HG02852 (cell line): Measurements from ENCODE around the gene COX15.
"Not testable (repeated sequence)": the region's sequence is repeated elsewhere in the genome, so short reads cannot be mapped to it uniquely, and the experiment has no call there.

Experiments
- ATAC-seq: cut with Tn5 transposase; IDR thresholded peaks from one replicate; pipeline ENCODE4 v1.9.1; 2021; ENCODE audit warnings: mild to moderate bottlenecking, moderate library complexity; ENCODE audit not compliant: unreplicated experiment

COX15 gene

DNA sequence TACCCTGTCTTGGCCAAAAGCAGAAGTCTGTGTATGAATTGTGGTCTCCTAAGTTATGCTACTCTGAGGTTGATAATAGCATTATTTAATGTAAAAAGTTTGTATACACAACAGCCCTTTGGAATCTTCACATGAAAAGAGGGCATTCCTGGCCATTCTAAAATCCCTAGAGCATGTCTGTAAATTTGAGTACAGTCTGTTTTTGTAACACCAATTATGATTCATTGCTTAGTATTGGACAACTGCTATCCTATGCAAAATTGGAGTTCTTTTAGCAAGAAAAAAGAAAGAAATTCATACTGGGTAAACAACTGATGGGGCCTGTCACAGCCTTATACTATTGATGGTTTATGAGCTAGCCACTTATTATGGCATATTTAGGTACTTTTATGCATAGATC, 10.3 kb upstream of the COX15 start:
- no peak for ATAC-seq

DNA sequence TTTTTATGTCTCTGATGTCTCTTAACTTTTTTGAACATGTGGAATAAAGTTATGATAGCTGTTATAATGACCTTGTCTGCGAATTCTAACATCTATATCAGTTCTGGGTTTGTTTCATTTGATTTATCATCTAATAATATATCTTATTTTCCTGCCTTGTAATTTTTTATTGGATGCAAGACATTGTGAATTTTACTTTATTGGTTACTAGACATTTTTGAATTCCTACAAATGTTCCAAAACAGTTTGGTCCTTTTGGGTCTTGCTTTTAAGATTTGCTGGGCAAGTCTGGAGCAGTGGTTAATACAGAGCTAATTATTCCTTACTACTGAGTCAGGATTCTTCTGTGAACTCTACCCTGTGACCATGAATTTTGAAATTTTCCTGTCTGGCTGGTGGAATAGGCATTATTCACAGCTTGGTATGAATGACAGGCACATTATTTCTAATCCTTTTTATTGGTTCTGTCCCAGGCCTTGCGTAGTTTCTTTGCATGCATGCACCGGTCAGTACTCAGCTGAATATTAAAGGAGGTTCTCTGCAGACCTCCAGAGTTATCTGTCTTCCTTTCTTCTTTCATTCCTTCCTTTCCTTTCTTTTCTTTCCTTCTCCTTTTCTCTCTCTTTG, 9.1 kb upstream of the COX15 start:
- ATAC-seq = no peak

DNA sequence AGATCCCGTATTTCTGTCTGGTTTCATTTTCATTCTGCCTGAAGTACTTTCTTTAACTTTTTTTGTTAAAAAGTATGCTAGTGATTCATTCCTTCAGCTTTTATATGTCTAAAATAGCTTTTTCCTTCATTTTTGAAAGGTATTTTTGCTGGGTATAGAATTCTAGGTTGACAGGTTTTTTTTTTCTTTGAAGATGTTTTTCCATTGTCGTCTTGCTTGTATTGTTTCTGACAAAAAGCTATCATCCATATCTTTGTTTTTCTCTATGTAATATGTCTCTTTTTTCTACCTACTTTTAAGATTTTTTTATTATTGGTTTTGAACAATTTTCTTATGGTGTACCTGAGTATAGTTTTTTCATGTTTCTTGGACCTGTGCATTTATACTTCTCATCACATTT, 8.3 kb upstream of the COX15 start:
- ATAC-seq = no peak

DNA sequence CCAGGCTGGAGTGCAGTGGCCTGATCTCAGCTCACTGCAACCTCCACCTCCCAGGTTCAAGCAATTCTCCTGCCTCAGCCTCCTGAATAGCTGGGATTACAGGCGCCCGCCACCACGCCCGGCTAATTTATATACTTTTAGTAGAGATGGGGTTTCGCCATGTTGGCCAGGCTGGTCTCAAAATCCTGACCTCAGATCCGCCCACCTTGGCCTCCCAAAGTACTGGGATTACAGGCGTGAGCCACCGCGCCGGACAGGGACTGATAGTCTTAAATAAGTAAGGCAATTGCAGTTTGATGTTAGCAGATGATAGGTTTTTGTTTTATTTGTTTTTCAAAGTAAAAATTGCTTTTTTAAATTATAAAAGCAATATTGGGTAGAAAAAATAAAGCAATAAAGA, 2.2 kb upstream of the COX15 start:
- not testable (repeated sequence) for ATAC-seq

DNA sequence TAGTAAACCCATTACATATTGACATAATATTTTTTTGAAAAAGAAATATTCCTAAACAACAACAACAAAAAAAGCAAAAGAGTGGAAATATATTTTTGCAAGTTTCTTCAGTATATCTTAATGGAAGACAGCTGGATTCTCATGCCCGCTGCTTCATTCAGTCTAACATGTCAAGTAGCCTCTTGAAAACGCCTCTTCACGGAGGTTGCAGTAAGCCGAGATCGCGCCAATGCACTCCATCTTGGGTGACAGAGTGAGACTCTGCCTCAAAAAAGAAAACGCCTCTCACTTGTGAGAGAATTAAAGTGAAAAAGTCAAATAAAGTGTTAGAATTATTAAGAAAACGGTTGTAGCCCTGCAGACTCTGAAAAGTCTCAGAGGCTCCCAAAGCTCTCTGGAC, 1.4 kb upstream of the COX15 start:
- no peak for ATAC-seq

DNA sequence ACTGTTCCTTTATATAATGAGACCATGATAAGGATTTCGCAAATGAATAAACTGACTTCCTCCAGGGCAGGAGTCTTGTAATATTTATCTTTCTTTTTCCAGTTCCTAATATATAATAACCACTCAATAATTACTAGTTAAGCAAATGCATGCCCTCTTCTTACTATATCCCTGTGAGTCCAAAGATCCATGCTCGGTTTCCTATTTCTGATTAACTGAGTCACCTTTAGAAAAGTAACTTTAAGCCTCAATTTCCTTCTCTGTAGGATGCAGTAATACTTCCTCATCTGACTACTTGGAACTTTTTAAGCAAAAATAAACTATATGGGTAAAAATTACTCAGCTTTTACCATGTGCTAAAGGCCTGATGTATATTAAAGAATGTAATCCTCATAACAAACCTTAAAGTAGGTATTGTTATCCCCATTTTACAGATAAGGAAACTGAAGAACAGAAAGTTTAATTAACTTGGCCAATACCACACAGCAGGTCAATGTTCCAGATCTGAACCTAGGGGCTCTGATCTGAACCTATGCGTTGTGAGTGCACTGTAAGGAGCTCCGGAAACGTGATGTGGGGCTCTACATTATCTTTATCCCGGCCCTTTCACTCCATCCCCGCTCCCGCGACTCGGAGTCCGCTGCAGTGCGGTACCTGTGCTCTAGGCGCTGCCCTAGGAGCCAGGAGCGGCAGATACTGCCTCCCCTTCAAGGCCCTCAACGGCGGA, 458 bp downstream of the COX15 start:
- peak; percentile 39 for ATAC-seq

DNA sequence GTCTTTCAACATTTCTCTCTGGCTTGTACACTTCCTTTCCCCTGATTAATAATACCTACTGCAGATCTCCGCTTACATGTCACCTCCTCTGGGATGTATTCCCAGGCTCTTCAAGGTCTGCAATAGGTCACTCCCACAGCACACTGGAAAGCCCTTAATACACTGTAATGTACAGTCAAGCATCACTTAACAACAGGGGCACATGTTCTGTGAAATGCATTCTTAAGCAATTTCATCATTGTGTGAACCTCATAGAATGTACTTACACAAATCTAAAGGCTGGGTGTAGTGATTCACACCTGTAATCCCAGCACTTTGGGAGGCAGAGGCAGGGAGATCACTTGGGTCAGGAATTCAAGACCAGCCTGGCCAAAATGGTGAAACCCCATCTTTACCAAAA, 1.9 kb downstream of the COX15 start:
- ATAC-seq = no peak

DNA sequence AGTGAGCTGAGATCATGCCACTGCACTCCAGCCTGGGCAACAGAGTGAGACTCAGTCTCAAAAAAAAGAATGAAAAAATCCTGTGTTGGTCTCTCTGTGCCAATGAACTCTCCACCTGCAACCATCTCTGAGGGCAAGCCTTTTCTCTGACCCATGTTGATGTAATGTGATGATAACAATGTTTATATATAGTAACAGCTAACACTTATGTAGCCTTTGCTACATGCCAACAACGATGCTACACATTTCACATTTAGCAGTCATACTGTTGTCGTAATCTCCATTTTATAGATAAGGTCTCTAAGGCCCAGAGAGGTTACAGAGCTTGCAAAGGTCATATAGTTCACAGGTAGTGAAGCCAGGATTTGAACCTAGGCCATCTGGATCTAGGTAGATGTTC, 11.5 kb downstream of the COX15 start:
- ATAC-seq = no peak

DNA sequence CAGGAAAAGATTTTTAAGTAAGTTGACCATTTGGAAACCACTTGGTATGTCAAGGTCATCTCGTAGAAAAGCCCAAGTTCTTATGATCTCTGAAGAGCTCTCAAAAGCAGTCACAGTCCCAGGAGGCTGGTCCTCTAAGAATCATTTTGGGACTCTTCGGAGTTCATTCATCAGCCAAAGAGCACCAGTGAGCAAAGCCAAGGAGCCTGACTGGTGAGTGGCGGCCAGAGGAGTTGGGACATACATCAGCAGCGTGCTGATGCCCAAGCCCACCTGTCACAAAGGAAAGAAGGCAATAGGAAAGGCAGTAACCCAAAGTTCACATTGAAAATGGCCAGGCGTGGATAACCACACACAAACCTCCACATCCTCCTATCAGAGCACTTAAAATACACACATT, 17.5 kb downstream of the COX15 start:
- ATAC-seq = no peak

DNA sequence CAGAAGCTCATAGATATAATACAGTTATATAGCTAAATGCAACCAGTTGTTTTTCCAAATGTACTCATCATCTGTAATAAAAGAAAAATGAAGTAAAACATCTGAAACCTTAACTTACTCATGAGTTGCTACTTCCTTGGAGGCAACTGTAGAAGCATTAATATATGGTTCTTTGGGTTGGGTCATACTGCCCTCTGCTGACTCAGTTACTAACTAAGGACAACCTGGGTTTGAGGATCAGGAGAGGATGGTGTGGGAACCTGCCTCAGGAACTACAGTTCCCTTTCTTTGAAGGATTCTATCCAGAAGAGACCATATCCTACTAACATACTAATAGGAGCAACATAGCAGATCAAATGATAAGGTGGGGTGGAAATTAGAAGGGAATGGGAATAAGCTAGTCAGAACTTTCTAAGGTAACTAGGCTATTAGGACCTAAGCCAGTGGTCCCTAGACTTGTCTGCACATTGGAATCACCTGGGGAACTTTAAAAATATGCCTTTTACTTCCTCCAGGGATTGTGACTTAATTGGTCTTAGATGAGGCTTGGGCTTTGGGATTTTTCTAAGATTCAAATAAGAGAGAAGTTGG, 20.7 kb downstream of the COX15 start:
- peak; percentile 60 for ATAC-seq

DNA sequence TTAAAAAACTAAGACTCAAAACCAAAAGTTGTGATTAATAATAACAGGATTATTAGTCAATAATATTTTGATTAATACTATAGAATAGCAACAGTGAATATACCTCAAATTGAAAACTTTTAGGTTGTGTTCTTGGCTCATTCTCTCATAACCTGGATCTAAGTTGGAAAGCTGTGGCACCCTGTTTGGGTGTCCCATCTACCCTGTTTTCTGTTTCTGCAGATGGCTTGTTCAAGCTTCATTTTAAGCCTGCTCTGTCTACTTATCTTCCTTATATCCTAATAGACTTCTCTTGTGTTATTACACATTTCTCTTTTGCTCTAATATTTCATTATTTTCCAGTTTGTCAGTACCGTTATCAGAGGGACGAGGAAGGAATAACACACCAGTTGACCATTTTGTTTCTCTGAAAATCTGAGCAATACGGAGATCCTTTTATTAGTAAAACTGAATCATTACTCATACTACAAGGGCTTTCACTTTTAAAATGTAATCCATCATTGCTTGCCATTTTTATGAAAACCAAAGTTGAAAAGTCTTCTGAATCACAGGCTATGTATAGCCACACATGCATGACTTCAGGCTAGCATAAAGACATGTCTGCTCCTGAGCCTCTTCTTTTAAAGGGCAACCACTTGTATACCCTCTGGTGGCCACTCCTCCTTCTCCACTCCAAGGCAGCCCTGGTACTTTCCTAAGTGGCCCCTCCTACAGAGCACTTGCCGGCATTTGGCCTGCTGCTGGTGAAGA, 22.3 kb downstream of the COX15 start:
- peak; percentile 82 for ATAC-seq

DNA sequence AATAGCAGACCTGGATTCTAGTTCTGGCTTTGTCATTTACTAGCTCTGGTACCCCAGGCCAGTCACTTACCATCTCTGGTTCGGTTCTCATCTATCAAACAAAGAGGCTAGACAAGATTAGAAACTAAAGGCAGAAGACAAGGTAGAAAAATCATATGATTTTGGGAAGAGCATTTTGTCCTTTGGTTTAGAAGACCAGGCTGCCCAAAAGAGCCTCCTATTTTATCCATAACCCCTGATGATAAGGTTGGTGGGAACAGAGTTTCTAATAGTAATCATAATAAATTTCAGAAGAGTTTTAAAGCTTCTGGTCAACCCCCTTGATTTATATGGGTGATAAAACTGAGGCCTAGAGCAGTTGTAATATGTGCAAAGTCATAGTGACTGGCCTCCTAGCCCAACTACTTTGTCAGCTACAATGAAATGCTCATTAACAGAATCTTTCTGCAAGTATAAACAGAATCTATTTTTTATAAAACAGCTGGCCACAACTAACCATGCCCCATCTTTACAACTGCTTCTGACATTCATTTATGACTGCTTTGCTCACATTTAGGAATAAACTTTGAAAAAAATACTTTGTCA, 23.4 kb downstream of the COX15 start:
- ATAC-seq = no peak

DNA sequence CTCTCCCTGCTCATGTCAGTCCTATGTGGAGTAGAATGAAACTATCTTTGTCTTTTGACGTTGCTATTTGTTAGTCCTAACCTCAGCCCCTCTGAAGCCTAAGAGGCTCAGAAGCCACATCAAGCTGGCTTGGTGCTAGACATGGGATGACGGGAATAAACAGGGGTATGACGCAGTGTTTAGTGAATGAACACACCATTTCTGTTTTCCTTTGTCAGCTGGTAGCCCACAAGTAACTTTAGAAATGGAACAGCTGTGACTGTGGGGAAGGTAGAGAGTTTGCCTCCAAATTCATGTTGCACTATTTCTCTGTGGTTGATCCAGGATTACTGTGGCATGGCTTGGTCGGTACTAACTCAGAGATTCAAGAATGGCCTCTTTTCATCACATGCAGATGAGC, 31.3 kb downstream of the COX15 start:
- no peak for ATAC-seq

DNA sequence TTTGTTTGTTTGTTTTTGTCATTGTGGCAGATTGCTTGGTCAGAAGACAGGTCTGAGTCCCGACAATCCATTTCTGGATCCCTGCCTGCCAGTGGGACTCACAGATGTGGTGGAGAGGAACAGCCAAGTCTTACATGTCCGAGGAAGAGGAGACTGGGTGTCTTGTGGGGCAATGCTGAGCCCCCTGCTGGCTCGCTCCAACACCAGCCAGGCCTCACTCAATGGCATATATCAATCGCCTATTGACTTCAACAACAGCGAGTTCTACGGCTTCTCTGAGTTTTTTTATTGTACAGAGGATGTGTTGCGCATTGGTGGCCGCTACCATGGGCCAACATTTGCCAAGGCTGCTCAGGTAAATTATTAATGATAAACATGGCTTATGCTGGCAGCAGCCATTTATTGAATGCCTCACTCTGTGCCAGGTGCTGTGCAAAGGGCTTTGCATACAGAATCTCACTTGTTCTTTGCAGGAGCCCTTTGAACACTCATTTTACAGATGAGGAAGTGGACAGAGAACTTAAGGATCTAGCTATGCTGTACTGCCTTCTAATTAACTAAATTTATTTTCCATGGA, 33.3 kb downstream of the COX15 start:
- no peak for ATAC-seq

DNA sequence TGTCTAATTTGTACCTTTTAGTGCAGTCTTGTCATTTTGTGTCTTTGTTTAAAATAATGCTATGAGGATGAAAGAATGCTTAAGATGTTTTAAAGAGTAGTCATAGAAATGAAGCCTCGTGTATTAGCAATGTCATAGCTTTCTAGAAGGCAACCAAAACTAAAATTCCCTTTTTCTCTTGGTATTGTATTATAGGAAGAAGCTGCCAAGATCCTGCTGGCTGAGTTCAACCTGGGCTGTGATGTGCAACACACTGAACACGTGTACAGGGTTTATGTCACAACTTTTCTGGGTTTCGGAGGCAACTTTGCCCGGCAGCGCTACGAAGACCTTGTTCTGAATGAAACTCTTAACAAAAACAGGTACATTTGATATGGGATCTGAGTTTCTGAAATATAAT, 36.2 kb downstream of the COX15 start:
- ATAC-seq = no peak

DNA sequence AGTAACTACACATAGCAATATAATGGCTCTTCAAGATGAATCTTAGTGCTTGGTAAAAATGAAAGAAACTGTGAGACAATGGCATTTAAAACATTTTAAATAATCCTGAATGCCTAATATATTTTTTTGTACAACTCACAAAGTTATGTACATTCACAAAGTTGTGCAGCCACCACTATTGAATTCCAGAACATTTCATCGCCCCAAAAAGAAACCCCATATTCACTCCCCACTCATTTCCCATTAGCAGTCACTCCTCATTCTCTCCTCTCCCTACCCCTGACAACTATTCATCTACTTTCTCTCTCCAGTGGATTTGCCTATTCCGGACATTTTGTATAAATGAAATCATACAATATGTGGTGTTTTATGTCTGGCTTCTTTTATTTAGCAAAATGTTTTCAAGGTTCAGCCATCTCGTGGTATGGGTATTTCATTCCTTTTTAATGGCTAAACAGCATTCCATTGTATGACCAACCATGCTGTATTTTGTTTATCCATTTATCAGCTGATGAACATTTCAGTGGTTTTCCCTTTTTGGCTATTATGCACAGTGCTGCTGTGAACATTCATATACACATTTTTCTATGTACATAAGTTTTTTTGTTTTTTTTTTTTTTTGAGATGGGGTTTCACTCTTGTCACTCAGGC, 37.9 kb downstream of the COX15 start:
- no peak for ATAC-seq

DNA sequence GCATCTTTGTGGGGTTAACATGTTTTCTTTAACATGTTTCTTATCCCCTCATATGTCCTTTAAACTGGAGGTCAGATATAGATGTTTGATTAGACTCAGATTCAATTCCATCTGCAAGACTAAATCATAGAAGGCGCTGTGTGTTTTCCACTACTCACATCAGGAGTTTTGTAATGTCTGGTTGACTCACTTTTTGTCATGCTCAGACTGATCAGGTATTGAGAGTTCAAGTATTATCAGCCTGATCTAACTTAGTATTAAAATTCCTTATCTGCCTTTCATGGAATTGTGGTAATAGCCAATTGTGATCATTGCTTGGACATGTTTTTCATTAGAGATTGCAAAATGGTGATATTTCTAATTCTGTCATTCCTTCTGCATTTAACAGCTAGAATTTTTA, 42.5 kb downstream of the COX15 start:
- ATAC-seq = no peak

DNA sequence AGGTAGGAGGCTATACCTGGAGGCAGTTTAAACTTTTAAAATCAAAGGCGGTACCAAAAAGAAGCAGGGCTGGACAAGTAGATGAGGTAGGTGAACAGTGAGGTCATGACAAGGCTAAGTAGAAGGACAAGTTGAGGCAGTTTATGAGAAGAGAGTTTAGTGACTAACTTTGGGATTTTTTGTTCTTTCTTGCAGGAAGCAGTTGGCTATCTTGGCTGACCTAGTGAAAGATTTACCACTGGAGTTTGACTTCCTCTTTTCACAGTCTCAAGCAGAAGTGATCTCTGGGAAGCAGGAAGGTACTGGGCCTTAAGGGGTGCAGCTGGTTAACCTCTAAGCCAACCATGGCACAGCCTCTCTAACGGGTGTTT, 46.3 kb downstream of the COX15 start:
- peak; percentile 89 for ATAC-seq

DNA sequence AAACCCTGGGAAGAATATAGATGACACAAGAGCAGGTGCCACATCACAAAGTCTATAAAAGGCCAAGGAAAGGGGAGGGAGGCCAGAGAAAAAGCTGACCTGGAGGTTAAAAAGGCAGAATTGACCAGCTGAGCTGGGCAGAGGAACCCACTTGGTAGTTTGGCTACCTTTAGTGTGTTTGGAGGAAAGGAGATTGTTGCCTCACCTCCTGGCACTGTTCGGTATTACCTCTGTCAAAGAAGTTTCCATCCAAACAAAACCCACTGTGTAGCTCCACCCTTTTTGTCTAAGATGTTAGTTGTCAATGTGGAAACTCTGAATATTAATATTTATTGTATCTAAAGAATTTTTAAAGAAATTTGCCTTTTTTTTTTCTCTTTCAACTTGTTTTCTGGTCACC, 49.2 kb downstream of the COX15 start:
- ATAC-seq = no peak
